GM12878 (cell line): ENCODE measurements around the gene RNF220. TPM values are rescaled to one million over a fixed set of nuclear protein-coding genes. Genes with fewer than 3 reads are reported as not detected.

Experiments
- ATAC-seq: fragments of 200-7000 bp; cut with Tn5 transposase; 3 replicates; pipeline ENCODE4 v1.9.1; 2020; ENCODE audit warnings: mild to moderate bottlenecking, moderate library complexity
- BruUV-seq: library from RNA; stranded (reverse); fragments of 400-500 nt; replicated peaks from 2 replicates; lab custom pipeline; 2021; lab: Mats Ljungman, UMichigan
- CTCF ChIA-PET: fragments of 300-600 bp; sonication (Branson Sonifier 250); formaldehyde crosslinking; extraction: SDS; loops from one replicate; lab custom pipeline; 2021; ENCODE audit warnings: inconsistent platforms; lab: Yijun Ruan, JAX
- POLR2A ChIA-PET: fragments of 350-600 bp; formaldehyde crosslinking; extraction: SDS; loops from one replicate; lab custom pipeline; 2021; ENCODE audit warnings: inconsistent platforms; lab: Charles Lee
- RAD21 ChIA-PET: fragments of 300-600 bp; sonication (Branson Sonifier 250); formaldehyde crosslinking; loops from one replicate; lab custom pipeline; 2023; ENCODE audit warnings: antibody characterized with exemption; ENCODE audit not compliant: unreplicated experiment; lab: Charles Lee
- SMC1A ChIA-PET: fragments of 300-600 bp; sonication (Branson Sonifier 250); formaldehyde crosslinking; loops from one replicate; lab custom pipeline; 2023; ENCODE audit not compliant: unreplicated experiment, uncharacterized antibody; lab: Charles Lee
- DNase-seq: peaks from one replicate; pipeline ENCODE4 v3.0.0-alpha.2; 2011; ENCODE audit warnings: low read depth, low spot score
- FAIRE-seq: peaks from 3 replicates; lab custom pipeline; 2011; peaks lifted over from hg19 to GRCh38; lab: Jason Lieb, UNC
- H2AFZ ChIP-seq: 2 replicates; pipeline ENCODE4 v1.6.0; 2011; ENCODE audit warnings: low read depth, low read length, control low read depth; ENCODE audit not compliant: control insufficient read depth
- H3K27ac ChIP-seq: 2 replicates; pipeline ENCODE4 v1.5.1; 2011; ENCODE audit warnings: control low read depth; ENCODE audit not compliant: control insufficient read depth, insufficient read depth
- H3K27me3 ChIP-seq, 2 experiments: replicated peaks in 1 of 2; 2 replicates each; pipeline versions ENCODE4 v1.6.0 to v1.6.1; 2011; ENCODE audit warnings: low read length in 1 of 2; ENCODE audit not compliant: control insufficient read depth in 2 of 2, insufficient read depth in 2 of 2
- H3K36me3 ChIP-seq, 2 experiments: 2 replicates each; pipeline ENCODE4 v1.5.1; 2011; ENCODE audit warnings: low read length in 1 of 2; ENCODE audit not compliant: control insufficient read depth in 2 of 2, insufficient read depth in 2 of 2
- H3K4me1 ChIP-seq: 2 replicates; pipeline ENCODE4 v1.6.1; 2011; ENCODE audit warnings: mild to moderate bottlenecking, low read length, moderate library complexity, mixed read lengths; ENCODE audit not compliant: control insufficient read depth, insufficient read depth
- H3K4me2 ChIP-seq: 2 replicates; pipeline ENCODE4 v1.6.0; 2011; ENCODE audit warnings: control low read depth; ENCODE audit not compliant: control insufficient read depth, insufficient read depth
- H3K4me3 ChIP-seq: fragments of 200-600 bp; sonication (generic); 2 replicates; pipeline ENCODE4 v1.5.1; 2016
- H3K79me2 ChIP-seq: 2 replicates; pipeline ENCODE4 v1.6.0; 2011; ENCODE audit warnings: low read length; ENCODE audit not compliant: control insufficient read depth, insufficient read depth
- H3K9ac ChIP-seq: 2 replicates; pipeline ENCODE4 v1.8.0; 2011; ENCODE audit warnings: low read length, control low read depth, mixed read lengths; ENCODE audit not compliant: control insufficient read depth, insufficient read depth
- H3K9me3 ChIP-seq: replicated peaks from 3 replicates; pipeline ENCODE4 v1.5.1; 2011; ENCODE audit warnings: mild to moderate bottlenecking, low read length; ENCODE audit not compliant: control insufficient read depth, insufficient read depth
- H4K20me1 ChIP-seq: 2 replicates; pipeline ENCODE4 v1.6.0; 2011; ENCODE audit not compliant: control insufficient read depth, insufficient read depth
- BHLHE40 ChIP-seq, 2 experiments: fragments of 450-650 bp in 1 of 2; IDR thresholded peaks; 2 replicates each; pipeline ENCODE4 v1.6.1; 2011 to 2017; ENCODE audit warnings: low read depth in 2 of 2, borderline replicate concordance in 1 of 2, improper control_type of control experiment in 1 of 2, low read length in 1 of 2, mild to moderate bottlenecking in 1 of 2
- HDAC2 ChIP-seq: fragments of 200-600 bp; sonication (generic); IDR thresholded peaks from 2 replicates; pipeline ENCODE4 v1.6.1; 2017
- KDM1A ChIP-seq: fragments of 200-600 bp; sonication (generic); IDR thresholded peaks from 2 replicates; pipeline ENCODE4 v1.6.1; 2016; ENCODE audit warnings: borderline replicate concordance
- NFIC ChIP-seq: IDR thresholded peaks from 2 replicates; pipeline ENCODE4 v1.6.1; 2012; ENCODE audit warnings: low read depth, mild to moderate bottlenecking, inconsistent platforms, low read length, moderate library complexity
- NR2C1 ChIP-seq: fragments of 450-650 bp; IDR thresholded peaks from 2 replicates; pipeline ENCODE4 v1.6.1; 2017; ENCODE audit warnings: antibody characterized with exemption, mild to moderate bottlenecking, moderate library complexity
- NRF1 ChIP-seq: conservative IDR thresholded peaks from 2 replicates; pipeline ENCODE4 v1.6.1; 2011; ENCODE audit warnings: mild to moderate bottlenecking, low read depth, low read length, improper control_type of control experiment
- PML ChIP-seq: IDR thresholded peaks from 2 replicates; pipeline ENCODE4 v1.6.1; 2012; ENCODE audit warnings: low read length, inconsistent platforms
- POLR2AphosphoS5 ChIP-seq: IDR thresholded peaks from 2 replicates; pipeline ENCODE4 v1.6.1; 2011; ENCODE audit warnings: mild to moderate bottlenecking, low read length, inconsistent platforms
- POU2F2 ChIP-seq: IDR thresholded peaks from 3 replicates; pipeline ENCODE4 v1.6.1; 2011; ENCODE audit warnings: low read depth, mild to moderate bottlenecking, low read length, borderline replicate concordance
- TARDBP ChIP-seq: IDR thresholded peaks from 2 replicates; pipeline ENCODE4 v1.6.1; 2016; ENCODE audit warnings: borderline replicate concordance
- ZBED1 ChIP-seq: IDR thresholded peaks from 2 replicates; pipeline ENCODE4 v1.6.1; 2016; ENCODE audit warnings: borderline replicate concordance
- ZNF217 ChIP-seq: fragments of 450-650 bp; IDR thresholded peaks from 2 replicates; pipeline ENCODE4 v1.6.1; 2017; ENCODE audit warnings: antibody characterized with exemption, mild to moderate bottlenecking
- ZNF24 ChIP-seq: fragments of 450-650 bp; IDR thresholded peaks from 2 replicates; pipeline ENCODE4 v1.6.1; 2017; ENCODE audit warnings: antibody characterized with exemption, mild to moderate bottlenecking
- WGBS: methylation state at CpG from one replicate; pipeline ENCODE4 v1.1.6; 2016; ENCODE audit warnings: low lambda C conversion rate; ENCODE audit not compliant: insufficient replicate concordance, insufficient coverage; ENCODE audit errors: missing lambda C conversion rate; 5-methylcytosine and 5-hydroxymethylcytosine counted together
- in situ Hi-C: fragments of 300-500 bp; cut with MboI; formaldehyde crosslinking; loops from 9 replicates; pipeline ENCODE4 v1.14.3; 2018; ENCODE audit warnings: mixed read lengths
- intact Hi-C: fragments of 100-400 bp; cut with micrococcal nuclease; formaldehyde crosslinking; loops from one replicate; pipeline ENCODE4 v1.14.2; 2022; ENCODE audit not compliant: unreplicated experiment
- polyA plus RNA-seq, 11 experiments: library from polyadenylated mRNA; depleted of rRNA in 4 of 11; unstranded in 6 of 11; stranded (reverse) in 5 of 11; fragments of >200 nt; fragmentation: Nextera tagmentation in 4 of 11; fragmentation: Illumina TruSeq in 1 of 11; extraction: Ambion mirVana in 4 of 11; extraction: Trizol in 1 of 11; gene quantifications; 1 replicate in 1 of 11; 2 replicates in 10 of 11; pipeline versions ENCODE4 v1.2.1 to v1.2.3, GENCODE V29; 2011 to 2016; ENCODE audit warnings: inconsistent platforms in 2 of 11, missing spikeins in 2 of 11, low read depth in 1 of 11
- total RNA-seq, 4 experiments: library from RNA; depleted of rRNA in 3 of 4; stranded (reverse); fragments of >200 nt in 3 of 4; fragmentation: Illumina TruSeq in 1 of 4; extraction: Trizol in 1 of 4; gene quantifications; 2 replicates each; pipeline versions ENCODE4 v1.2.1 to v1.2.3, GENCODE V29; 2013 to 2021
- TF ChIP-seq, protein P1 (sequence below): fragments of 450-650 bp; IDR thresholded peaks from 2 replicates; pipeline ENCODE4 v1.6.1; 2017; ENCODE audit warnings: mild to moderate bottlenecking, moderate library complexity

RNF220 gene
- total and polyA plus RNA-seq, 10 of the 15 experiments (the other 5 are each of a cell fraction or from before 2014, with no cell fraction given): 4.6 to 84.1 (median 53.7) TPM

DNA sequence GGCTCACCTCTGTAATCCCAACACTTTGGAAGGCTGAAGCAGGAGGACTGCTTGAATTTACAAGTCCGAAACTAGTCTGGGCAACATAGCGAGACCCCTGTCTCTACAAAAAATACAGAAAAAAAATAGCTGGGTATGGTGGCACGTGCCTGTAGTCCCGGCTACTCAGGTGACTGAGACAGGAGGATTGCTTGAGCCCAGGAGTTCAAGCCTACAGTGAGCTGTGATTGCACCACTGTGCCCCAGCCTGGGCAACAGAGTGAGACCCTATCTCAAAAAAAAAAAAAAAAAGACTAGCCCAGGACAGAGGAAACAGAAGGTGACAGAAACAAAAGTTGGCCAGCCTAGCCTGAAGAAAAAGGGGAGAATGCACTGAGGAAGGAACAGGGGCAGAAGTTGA is 290.6 kb downstream of the RNF220 start:
- ChIA-PET RAD21 (interaction anchor here (0.7 to 2.1 kb wide), 4 partner anchors 12 to 26 kb away, joined by 3 to 9 read pairs (median 8); partner anchors contain the start of genes ARMH1 and TMEM53), CTCF (interaction anchor here (1.0 to 5.3 kb wide), 11 partner anchors 11 to 101 kb away, joined by 3 to 30 read pairs (median 11); partner anchors contain the start of genes RNU5D-1 and TMEM53), SMC1A (interaction anchor here (0.8 to 8.8 kb wide), 7 partner anchors 9 to 22 kb away, joined by 3 to 76 read pairs (median 8); partner anchors contain the start of genes ARMH1 and TMEM53), POLR2A (interaction anchor here (0.7 to 3.5 kb wide), 4 partner anchors 21 to 88 kb away, joined by 3 to 12 read pairs (median 3); partner anchors contain the start of genes ARMH1 and TMEM53)
- no peak for DNase-seq
- no TSS peak for BruUV-seq
- Histone ChIP-seq H3K27ac (no peak overlapping the region; the same call in 1 of the 2 replicates), H3K4me1 (peaks cover 51% of the 10 kb centered on the region), H3K27me3 (no peaks in the 10 kb centered on the region), H3K79me2 (no peaks in the 10 kb centered on the region), H3K9ac (no peak overlapping the region), H3K4me3 (no peak overlapping the region), H4K20me1 (no peaks in the 10 kb centered on the region), H3K9me3 (no peaks in the 10 kb centered on the region), H3K4me2 (no peak overlapping the region), H2AFZ (no peak overlapping the region), H3K36me3 (no peaks in the 10 kb centered on the region)
- in situ Hi-C loops: no loop called here
- WGBS: 95% methylated on average over 4 of the region's 4 CpGs
- intact Hi-C loops: no loop called here
- no peak for ATAC-seq
- FAIRE-seq: no peak
- no peak for TF ChIP-seq NRF1
- no peak for TF ChIP-seq POU2F2
- no peak for TF ChIP-seq KDM1A
- TF ChIP-seq HDAC2: no peak
- TF ChIP-seq, protein P1, sequence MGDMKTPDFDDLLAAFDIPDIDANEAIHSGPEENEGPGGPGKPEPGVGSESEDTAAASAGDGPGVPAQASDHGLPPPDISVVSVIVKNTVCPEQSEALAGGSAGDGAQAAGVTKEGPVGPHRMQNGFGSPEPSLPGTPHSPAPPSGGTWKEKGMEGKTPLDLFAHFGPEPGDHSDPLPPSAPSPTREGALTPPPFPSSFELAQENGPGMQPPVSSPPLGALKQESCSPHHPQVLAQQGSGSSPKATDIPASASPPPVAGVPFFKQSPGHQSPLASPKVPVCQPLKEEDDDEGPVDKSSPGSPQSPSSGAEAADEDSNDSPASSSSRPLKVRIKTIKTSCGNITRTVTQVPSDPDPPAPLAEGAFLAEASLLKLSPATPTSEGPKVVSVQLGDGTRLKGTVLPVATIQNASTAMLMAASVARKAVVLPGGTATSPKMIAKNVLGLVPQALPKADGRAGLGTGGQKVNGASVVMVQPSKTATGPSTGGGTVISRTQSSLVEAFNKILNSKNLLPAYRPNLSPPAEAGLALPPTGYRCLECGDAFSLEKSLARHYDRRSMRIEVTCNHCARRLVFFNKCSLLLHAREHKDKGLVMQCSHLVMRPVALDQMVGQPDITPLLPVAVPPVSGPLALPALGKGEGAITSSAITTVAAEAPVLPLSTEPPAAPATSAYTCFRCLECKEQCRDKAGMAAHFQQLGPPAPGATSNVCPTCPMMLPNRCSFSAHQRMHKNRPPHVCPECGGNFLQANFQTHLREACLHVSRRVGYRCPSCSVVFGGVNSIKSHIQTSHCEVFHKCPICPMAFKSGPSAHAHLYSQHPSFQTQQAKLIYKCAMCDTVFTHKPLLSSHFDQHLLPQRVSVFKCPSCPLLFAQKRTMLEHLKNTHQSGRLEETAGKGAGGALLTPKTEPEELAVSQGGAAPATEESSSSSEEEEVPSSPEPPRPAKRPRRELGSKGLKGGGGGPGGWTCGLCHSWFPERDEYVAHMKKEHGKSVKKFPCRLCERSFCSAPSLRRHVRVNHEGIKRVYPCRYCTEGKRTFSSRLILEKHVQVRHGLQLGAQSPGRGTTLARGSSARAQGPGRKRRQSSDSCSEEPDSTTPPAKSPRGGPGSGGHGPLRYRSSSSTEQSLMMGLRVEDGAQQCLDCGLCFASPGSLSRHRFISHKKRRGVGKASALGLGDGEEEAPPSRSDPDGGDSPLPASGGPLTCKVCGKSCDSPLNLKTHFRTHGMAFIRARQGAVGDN: no peak
- no peak for TF ChIP-seq TARDBP
- no peak for TF ChIP-seq POLR2AphosphoS5
- no peak for TF ChIP-seq PML
- TF ChIP-seq NFIC: no peak
- no peak for TF ChIP-seq BHLHE40 (IDR thresholded peaks at IDR 0.05; ENCODE audit: borderline replicate concordance in 1 of 2, low read depth in 2 of 2, low read length in 1 of 2)
- no peak for TF ChIP-seq NR2C1
- TF ChIP-seq ZNF24: no peak
- no peak for TF ChIP-seq ZNF217
- no peak for TF ChIP-seq ZBED1
